T-cell (primary cell): ENCODE measurements around the gene KCNQ1OT1. TPM values are rescaled to one million over a fixed set of nuclear protein-coding genes. Genes with fewer than 3 reads are reported as not detected.
"Not testable (repeated sequence)": the region's sequence is repeated elsewhere in the genome, so short reads cannot be mapped to it uniquely, and the experiment has no call there.

Experiments
- ATAC-seq, 4 experiments: fragments of 200-7000 bp in 3 of 4; fragments of 150-1000 bp in 1 of 4; cut with Tn5 transposase; replicated peaks in 1 of 4; 1 replicate in 3 of 4; 2 replicates in 1 of 4; pipeline ENCODE4 v1.10.0; 2021; ENCODE audit warnings: moderate library complexity in 3 of 4, mild to moderate bottlenecking in 2 of 4, moderate number of reproducible peaks in 1 of 4
- CTCF ChIA-PET, 2 donors: fragments of 300-600 bp; sonication (Branson Sonifier 250); formaldehyde crosslinking; loops; one replicate each; lab custom pipeline; 2022; ENCODE audit warnings: antibody characterized with exemption in 2 of 2; lab: Charles Lee
- POLR2A ChIA-PET, 2 donors: fragments of 300-600 bp; sonication (Branson Sonifier 250); formaldehyde crosslinking; loops; one replicate each; lab custom pipeline; 2022; ENCODE audit warnings: antibody characterized with exemption in 2 of 2; lab: Charles Lee
- DNase-seq, 35 experiments: peaks; one replicate each; pipeline versions ENCODE4 v3.0.0 to v3.0.0-alpha.2; 2013 to 2023
- H3K27ac ChIP-seq: one replicate; pipeline ENCODE4 v1.5.1; 2013; ENCODE audit warnings: low read length
- H3K27me3 ChIP-seq, 2 experiments: replicated peaks in 1 of 2; 1 replicate in 1 of 2; 2 replicates in 1 of 2; pipeline versions ENCODE4 v1.6.1 to v1.7.0; 2013; ENCODE audit warnings: low read length in 1 of 2, mixed read lengths in 1 of 2; ENCODE audit not compliant: control insufficient read depth in 2 of 2, insufficient read depth in 2 of 2; ENCODE audit errors: extremely low read depth in 1 of 2
- H3K36me3 ChIP-seq, 2 donors: 1 replicate in 1 of 2; 2 replicates in 1 of 2; pipeline versions ENCODE4 v1.6.1 to v1.7.0; 2013; ENCODE audit warnings: low read length in 1 of 2; ENCODE audit not compliant: control insufficient read depth in 2 of 2, insufficient read depth in 1 of 2; ENCODE audit errors: extremely low read depth in 1 of 2
- H3K4me1 ChIP-seq, 2 experiments: 1 replicate in 1 of 2; 2 replicates in 1 of 2; pipeline versions ENCODE4 v1.6.1 to v1.7.0; 2013; ENCODE audit warnings: low read length in 2 of 2, mixed read lengths in 1 of 2; ENCODE audit not compliant: insufficient read depth in 2 of 2, control insufficient read depth in 1 of 2; ENCODE audit errors: extremely low read depth in 1 of 2
- H3K4me3 ChIP-seq, 2 donors: 1 replicate in 1 of 2; 2 replicates in 1 of 2; pipeline versions ENCODE4 v1.5.1 to v1.7.0; 2013; ENCODE audit warnings: mild to moderate bottlenecking in 2 of 2, low read length in 1 of 2, moderate library complexity in 1 of 2; ENCODE audit not compliant: control insufficient read depth in 1 of 2; ENCODE audit errors: extremely low read depth in 1 of 2
- H3K9me3 ChIP-seq: 2 replicates; pipeline ENCODE4 v1.7.0; 2013
- H3K27ac Mint-ChIP-seq, 2 donors: one replicate each; pipeline ENCODE4 v1.8.0; 2020 to 2021; ENCODE audit warnings: mild to moderate bottlenecking in 2 of 2, mixed read lengths in 2 of 2
- H3K27me3 Mint-ChIP-seq, 2 donors: one replicate each; pipeline ENCODE4 v1.8.0; 2021 to 2022; ENCODE audit warnings: mixed read lengths in 2 of 2
- H3K36me3 Mint-ChIP-seq: one replicate; pipeline ENCODE4 v1.8.0; 2021; ENCODE audit warnings: mixed read lengths
- H3K4me1 Mint-ChIP-seq, 3 donors: one replicate each; pipeline ENCODE4 v1.8.0; 2020 to 2022; ENCODE audit warnings: mixed read lengths in 3 of 3, mild to moderate bottlenecking in 1 of 3
- H3K4me3 Mint-ChIP-seq, 3 donors: one replicate each; pipeline ENCODE4 v1.8.0; 2020 to 2022; ENCODE audit warnings: mild to moderate bottlenecking in 3 of 3, mixed read lengths in 3 of 3, moderate library complexity in 3 of 3
- H3K9me3 Mint-ChIP-seq, 3 donors: one replicate each; pipeline ENCODE4 v1.8.0; 2020 to 2022; ENCODE audit warnings: mixed read lengths in 3 of 3
- WGBS: methylation state at CpG from one replicate; pipeline ENCODE4 v1.1.5; 2013; ENCODE audit warnings: missing lambda C conversion rate; ENCODE audit not compliant: insufficient coverage; 5-methylcytosine and 5-hydroxymethylcytosine counted together
- total RNA-seq, 35 experiments: library from RNA in 6 of 35; stranded (reverse) in 6 of 35; fragments of 120-200 nt in 1 of 35; gene quantifications; one replicate each; pipeline versions ENCODE4 v1.2.1 to v1.2.4 and lab custom pipeline; 2013 to 2026

Gene KCNQ1OT1
- total RNA-seq, 5 donors from 2014 or later (not counting 1 experiment from before 2014, with no cell fraction given): 0.30 to 0.42 (median 0.35) TPM

DNA sequence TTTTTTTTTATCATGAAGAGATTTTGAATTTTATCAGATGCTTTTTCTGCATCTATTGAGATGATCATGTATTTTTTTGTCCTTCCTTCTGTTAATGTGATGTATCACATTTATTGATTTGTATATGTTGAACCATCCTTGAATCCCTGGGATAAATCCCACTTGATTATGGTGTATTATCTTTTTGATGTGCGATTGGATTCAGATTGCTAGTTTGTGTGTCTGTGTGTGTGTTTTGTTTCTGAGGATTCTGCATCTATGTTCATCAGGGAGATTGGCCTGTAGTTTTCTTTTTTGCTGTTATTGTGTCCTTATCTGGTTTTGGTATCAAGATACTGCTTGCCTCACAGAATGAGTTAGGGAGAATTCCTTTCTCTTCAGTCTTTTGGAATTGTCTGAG is 52.6 kb downstream of the KCNQ1OT1 start:
- H3K4me1 ChIP-seq: no peaks in the 10 kb centered on the region
- Mint-ChIP-seq H3K27me3 (no peaks in the 10 kb centered on the region), H3K4me3 (no peak overlapping the region), H3K9me3 (peaks cover 36 to 72% (median 49%) of the 10 kb centered on the region in 3 donors), H3K36me3 (peaks cover 77% of the 10 kb centered on the region), H3K4me1 (peaks cover 0 to 4% (median 0%) of the 10 kb centered on the region in 3 donors), H3K27ac (no peak overlapping the region)
- WGBS: 100% methylated on average over 1 of the region's 1 CpG
- no peak overlapping the region for H3K27ac ChIP-seq
- peaks cover 0 to 9% of the 10 kb centered on the region in 2 experiments for H3K27me3 ChIP-seq
- ChIA-PET CTCF (interaction anchor here in 1 of 2 donors (0.6 kb wide), 1 partner anchor 14 kb away, joined by 3 read pairs; no protein-coding TSS in a partner anchor), POLR2A (no interaction called here)
- no peak for ATAC-seq
- no peak for DNase-seq
- peaks cover 13% of the 10 kb centered on the region for H3K9me3 ChIP-seq
- H3K36me3 ChIP-seq: no peaks in the 10 kb centered on the region
- H3K4me3 ChIP-seq: no peak overlapping the region

- no peak for DNase-seq
- Mint-ChIP-seq H3K4me3 (no peak overlapping the region), H3K9me3 (peaks cover 43 to 82% (median 60%) of the 10 kb centered on the region in 3 donors), H3K27ac (no peak overlapping the region), H3K36me3 (peaks cover 81% of the 10 kb centered on the region), H3K4me1 (peaks cover 0 to 4% (median 0%) of the 10 kb centered on the region in 3 donors), H3K27me3 (no peaks in the 10 kb centered on the region)
- ChIA-PET CTCF (no interaction called here), POLR2A (no interaction called here)
- Histone ChIP-seq H3K27me3 (peaks cover 0 to 5% of the 10 kb centered on the region in 2 experiments), H3K9me3 (peaks cover 13% of the 10 kb centered on the region), H3K27ac (no peak overlapping the region), H3K4me1 (no peaks in the 10 kb centered on the region), H3K36me3 (no peaks in the 10 kb centered on the region), H3K4me3 (no peak overlapping the region)
- no CpG with 5 or more reads among the region's 1 CpG for WGBS
- ATAC-seq: no peak
Measured at GRCh38 chr11:2645779-2646118, 54.0 kb downstream of the KCNQ1OT1 start.

DNA sequence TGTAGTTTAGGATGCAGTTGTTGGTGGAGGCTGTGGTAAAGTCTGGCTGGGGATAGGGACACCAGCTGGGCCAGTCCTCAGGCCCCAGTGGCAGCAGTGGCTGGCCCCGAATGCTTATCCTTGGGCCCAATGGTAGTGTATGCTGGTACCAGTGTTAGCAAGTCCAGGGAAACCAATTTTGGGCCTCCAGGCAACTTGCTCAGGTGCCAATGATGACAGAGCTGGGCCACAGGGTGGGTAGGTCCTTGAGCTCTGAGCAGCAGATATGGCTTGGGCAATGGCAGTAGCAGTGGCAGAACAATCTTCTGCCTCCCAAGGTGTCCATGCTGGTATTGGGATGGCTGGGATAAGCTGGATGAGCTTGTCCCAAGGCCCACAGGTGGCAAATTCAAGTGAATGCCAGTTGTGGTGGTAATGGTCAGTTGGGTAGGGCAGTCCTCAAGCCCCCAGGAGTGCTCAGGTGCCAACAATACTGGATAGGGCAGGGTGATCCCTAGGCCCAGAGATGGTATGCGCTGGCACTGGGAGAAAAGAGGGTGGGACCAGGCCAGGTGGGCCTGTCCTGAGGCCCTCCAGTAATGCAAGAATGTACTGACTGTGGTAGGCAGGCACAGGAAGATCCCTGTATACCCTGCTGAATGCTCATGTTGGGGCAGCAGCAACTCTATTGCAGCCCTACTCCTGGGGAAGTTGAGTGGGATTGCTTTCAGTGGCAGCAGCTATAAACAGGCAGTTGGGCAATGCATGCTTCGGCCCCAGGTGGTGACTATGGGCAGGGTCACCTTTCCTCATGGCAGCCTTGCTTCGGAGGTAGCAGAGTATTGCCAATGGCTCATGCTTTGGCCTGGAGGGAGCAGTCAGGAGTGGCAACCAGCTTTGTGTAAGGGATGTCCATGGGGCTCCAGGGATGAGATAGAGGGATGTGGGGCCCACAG is 54.7 kb downstream of the KCNQ1OT1 start:
- Histone ChIP-seq H3K9me3 (peaks cover 8% of the 10 kb centered on the region), H3K36me3 (peaks cover 0 to 4% of the 10 kb centered on the region in 2 donors), H3K4me3 (no peak overlapping the region), H3K4me1 (no peaks in the 10 kb centered on the region), H3K27ac (no peak overlapping the region), H3K27me3 (peaks cover 0 to 5% of the 10 kb centered on the region in 2 experiments)
- WGBS: 80% methylated on average over 4 of the region's 4 CpGs
- ChIA-PET CTCF (no interaction called here), POLR2A (no interaction called here)
- Mint-ChIP-seq H3K36me3 (peaks cover 81% of the 10 kb centered on the region), H3K27me3 (no peaks in the 10 kb centered on the region), H3K4me1 (no peaks in the 10 kb centered on the region), H3K27ac (no peak overlapping the region), H3K9me3 (peaks cover 42 to 83% (median 59%) of the 10 kb centered on the region in 3 donors), H3K4me3 (no peak overlapping the region)
- no peak for DNase-seq
- no peak for ATAC-seq

- H3K36me3 Mint-ChIP-seq: peaks cover 80% of the 10 kb centered on the region
Measured at GRCh38 chr11:2643746-2644145, 56.0 kb downstream of the KCNQ1OT1 start.

GRCh38 chr11:2641623-2642022 is 58.2 kb downstream of the KCNQ1OT1 start:
- peaks cover 0 to 5% of the 10 kb centered on the region in 2 experiments for H3K27me3 ChIP-seq
- ATAC-seq: no peak
- Mint-ChIP-seq H3K27ac (no peak overlapping the region), H3K36me3 (peaks cover 79% of the 10 kb centered on the region), H3K9me3 (peaks cover 28 to 71% (median 52%) of the 10 kb centered on the region in 3 donors), H3K27me3 (no peaks in the 10 kb centered on the region), H3K4me1 (no peaks in the 10 kb centered on the region), H3K4me3 (no peak overlapping the region)
- peaks cover 0 to 5% of the 10 kb centered on the region in 2 donors for H3K36me3 ChIP-seq
- ChIA-PET POLR2A (no interaction called here), CTCF (no interaction called here)
- no peak overlapping the region for H3K4me3 ChIP-seq
- H3K27ac ChIP-seq: no peak overlapping the region
- no peaks in the 10 kb centered on the region for H3K4me1 ChIP-seq
- H3K9me3 ChIP-seq: peaks cover 5% of the 10 kb centered on the region
- WGBS: no CpG with 5 or more reads among the region's 1 CpG
- DNase-seq: no peak

More at GRCh38 chr11:2643746-2644145, 56.0 kb downstream of the KCNQ1OT1 start:
- H3K27ac ChIP-seq: no peak overlapping the region
- no peaks in the 10 kb centered on the region for H3K4me1 ChIP-seq
- peaks cover 0 to 5% of the 10 kb centered on the region in 2 donors for H3K36me3 ChIP-seq
- peaks cover 5% of the 10 kb centered on the region for H3K9me3 ChIP-seq
- H3K27me3 ChIP-seq: peaks cover 0 to 5% of the 10 kb centered on the region in 2 experiments
- ATAC-seq (no peak), DNase-seq (no peak)
- WGBS: no CpG with 5 or more reads among the region's 3 CpGs
- peaks cover 34 to 78% (median 51%) of the 10 kb centered on the region in 3 donors for H3K9me3 Mint-ChIP-seq
- no peak overlapping the region for H3K4me3 ChIP-seq
- H3K27me3 Mint-ChIP-seq: no peaks in the 10 kb centered on the region
- H3K27ac Mint-ChIP-seq: no peak overlapping the region
- no peak overlapping the region for H3K4me3 Mint-ChIP-seq
- no peaks in the 10 kb centered on the region for H3K4me1 Mint-ChIP-seq
- CTCF ChIA-PET: no interaction called here
- POLR2A ChIA-PET: no interaction called here

GRCh38 chr11:2639763-2640162 is 60.0 kb downstream of the KCNQ1OT1 start:
- H3K4me3 ChIP-seq, H3K27ac ChIP-seq, H3K4me3 Mint-ChIP-seq, ATAC-seq, DNase-seq, H3K27ac Mint-ChIP-seq, H3K9me3 ChIP-seq, H3K36me3 ChIP-seq, H3K4me1 ChIP-seq, H3K4me1 Mint-ChIP-seq, H3K27me3 ChIP-seq, H3K27me3 Mint-ChIP-seq, POLR2A ChIA-PET, CTCF ChIA-PET: not testable (repeated sequence)
- Mint-ChIP-seq H3K9me3 (peaks cover 28 to 68% (median 53%) of the 10 kb centered on the region in 3 donors), H3K36me3 (peaks cover 76% of the 10 kb centered on the region)
- 96% methylated on average over 6 of the region's 13 CpGs for WGBS
